Neural cell (in vitro differentiated cells): ENCODE data around the gene TRAPPC6A. TPM values are rescaled to one million over a fixed set of nuclear protein-coding genes. Genes with fewer than 3 reads are reported as not detected.

Experiments
- H2AFZ ChIP-seq: fragments of 200-600, 300-800 bp; sonication (generic), shearing (Covaris generic); 2 replicates; pipeline ENCODE4 v1.6.0; 2014; ENCODE audit warnings: low read depth, mild to moderate bottlenecking, antibody characterized with exemption, low read length, moderate library complexity
- H3F3A ChIP-seq: fragments of 200-600 bp; shearing (Covaris generic); 2 replicates; pipeline ENCODE4 v1.6.1; 2016; ENCODE audit warnings: mild to moderate bottlenecking, moderate library complexity, mixed read lengths, antibody characterized with exemption, low read length; ENCODE audit not compliant: insufficient read depth, poor library complexity, severe bottlenecking
- H3K27ac ChIP-seq: fragments of 200-600, 300-800 bp; sonication (generic), shearing (Covaris generic); 2 replicates; pipeline ENCODE4 v1.5.1; 2014; ENCODE audit warnings: mild to moderate bottlenecking, low read length, moderate library complexity
- H3K27me3 ChIP-seq: fragments of 300-800, 200-600 bp; sonication (generic), shearing (Covaris generic); 2 replicates; pipeline ENCODE4 v1.6.0; 2014; ENCODE audit warnings: mild to moderate bottlenecking, low read depth, low read length, moderate library complexity; ENCODE audit not compliant: insufficient read depth
- H3K36me3 ChIP-seq: fragments of 300-800, 200-600 bp; sonication (generic), shearing (Covaris generic); 2 replicates; pipeline ENCODE4 v1.5.1; 2014; ENCODE audit warnings: mild to moderate bottlenecking, antibody characterized with exemption, low read length, moderate library complexity; ENCODE audit not compliant: insufficient read depth
- H3K4me2 ChIP-seq: fragments of 300-800, 200-600 bp; sonication (generic), shearing (Covaris generic); 2 replicates; pipeline ENCODE4 v1.6.0; 2014; ENCODE audit warnings: mild to moderate bottlenecking, low read length
- H3K4me3 ChIP-seq: fragments of 300-800, 200-600 bp; sonication (generic), shearing (Covaris generic); 2 replicates; pipeline ENCODE4 v1.5.1; 2014; ENCODE audit warnings: mild to moderate bottlenecking, low read length, moderate library complexity
- H3K79me2 ChIP-seq: fragments of 200-600 bp; shearing (Covaris generic); replicated peaks from 2 replicates; pipeline ENCODE4 v1.6.0; 2014; ENCODE audit warnings: mild to moderate bottlenecking, low read length, moderate library complexity; ENCODE audit not compliant: insufficient read depth
- H3K9ac ChIP-seq: fragments of 300-800, 200-600 bp; sonication (generic), shearing (Covaris generic); 2 replicates; pipeline ENCODE4 v1.6.1; 2016; ENCODE audit warnings: mild to moderate bottlenecking, low read length, mixed read lengths
- H3K9me2 ChIP-seq: fragments of 200-600 bp; shearing (Covaris generic); 2 replicates; pipeline ENCODE4 v1.6.1; 2016; ENCODE audit warnings: mild to moderate bottlenecking, low read length, mixed read lengths; ENCODE audit not compliant: insufficient read depth
- H3K9me3 ChIP-seq: fragments of 200-600, 300-800 bp; sonication (generic), shearing (Covaris generic); 2 replicates; pipeline ENCODE4 v1.6.1; 2016; ENCODE audit warnings: mild to moderate bottlenecking, mixed run types, low read length, moderate library complexity, mixed read lengths
- H4K20me1 ChIP-seq: fragments of 200-600 bp; shearing (Covaris generic); 2 replicates; pipeline ENCODE4 v1.6.1; 2016; ENCODE audit warnings: mild to moderate bottlenecking, mixed run types; ENCODE audit not compliant: insufficient read depth
- CTCF ChIP-seq: fragments of 450-650 bp; IDR thresholded peaks from 2 replicates; pipeline ENCODE4 v1.5.1; 2014; ENCODE audit warnings: antibody characterized with exemption, mild to moderate bottlenecking, moderate library complexity; ENCODE audit not compliant: poor library complexity, severe bottlenecking
- EP300 ChIP-seq: fragments of 450-650 bp; conservative IDR thresholded peaks from 2 replicates; pipeline ENCODE4 v1.6.1; 2014; ENCODE audit warnings: antibody characterized with exemption, mild to moderate bottlenecking, moderate library complexity; ENCODE audit not compliant: poor library complexity, severe bottlenecking
- EZH2 ChIP-seq: fragments of 200-600, 300-800 bp; shearing (Covaris generic), sonication (generic); IDR thresholded peaks from 2 replicates; pipeline ENCODE4 v1.6.1; 2014; ENCODE audit warnings: antibody characterized with exemption, low read length, borderline replicate concordance, mild to moderate bottlenecking; ENCODE audit not compliant: insufficient read depth, poor library complexity, severe bottlenecking
- MXI1 ChIP-seq: fragments of 450-650 bp; conservative IDR thresholded peaks from 2 replicates; pipeline ENCODE4 v1.6.1; 2014; ENCODE audit warnings: antibody characterized with exemption, mild to moderate bottlenecking; ENCODE audit not compliant: poor library complexity, severe bottlenecking
- POLR2AphosphoS5 ChIP-seq: IDR thresholded peaks from 2 replicates; pipeline ENCODE4 v1.6.1; 2012
- RAD21 ChIP-seq: fragments of 450-650 bp; conservative IDR thresholded peaks from 2 replicates; pipeline ENCODE4 v1.6.1; 2014; ENCODE audit warnings: antibody characterized with exemption, mild to moderate bottlenecking, moderate library complexity
- REST ChIP-seq: IDR thresholded peaks from 2 replicates; pipeline ENCODE4 v1.6.1; 2012; ENCODE audit warnings: borderline replicate concordance
- SMC3 ChIP-seq: fragments of 450-650 bp; conservative IDR thresholded peaks from 2 replicates; pipeline ENCODE4 v1.6.1; 2014; ENCODE audit warnings: antibody characterized with exemption, mild to moderate bottlenecking, moderate library complexity; ENCODE audit not compliant: poor library complexity
- TAF1 ChIP-seq: IDR thresholded peaks from 2 replicates; pipeline ENCODE4 v1.6.1; 2012; ENCODE audit warnings: low read depth
- polyA plus RNA-seq: library from polyadenylated mRNA; depleted of rRNA; stranded (reverse); fragments of >200 nt; gene quantifications from 2 replicates; pipeline ENCODE4 v1.2.3, GENCODE V29; 2014

The TRAPPC6A gene
- polyA plus RNA-seq, 1 donor from 2014 or later = 48.5 TPM

GRCh38 chr19:45160870-45161737, 16.9 kb downstream of the TRAPPC6A start, which contains the start of gene NKPD1:
TSS of gene NKPD1 (minus strand) at chr19:45160982. CDS start at chr19:45160150, 832 bp downstream.
- Histone ChIP-seq H3K4me2 (no peak within 1 kb of the TSS), H3F3A (no peaks in the 10 kb centered on the region), H3K79me2 (no peaks in the 10 kb centered on the region), H2AFZ (no peak within 1 kb of the TSS), H3K9ac (no peak within 1 kb of the TSS), H3K9me3 (no peaks in the 10 kb centered on the region), H3K27me3 (no peaks in the 10 kb centered on the region), H4K20me1 (no peaks in the 10 kb centered on the region), H3K4me3 (no peak within 1 kb of the TSS), H3K27ac (no peak within 1 kb of the TSS), H3K36me3 (no peaks in the 10 kb centered on the region), H3K9me2 (no peaks in the 10 kb centered on the region)
- no peak for TF ChIP-seq SMC3
- no peak for TF ChIP-seq CTCF
- TF ChIP-seq REST = no peak
- no peak for TF ChIP-seq POLR2AphosphoS5

GRCh38 chr19:45159971-45160324, 18.1 kb downstream of the TRAPPC6A start:
- H3K9me2 ChIP-seq = no peaks in the 10 kb centered on the region
- no peak overlapping the region for H2AFZ ChIP-seq
- TF ChIP-seq EZH2 (no peak), EP300 (no peak), SMC3 (no peak), REST (no peak), CTCF (no peak), TAF1 (no peak), POLR2AphosphoS5 (no peak), MXI1 (no peak), RAD21 (no peak)
- no peaks in the 10 kb centered on the region for H3K27me3 ChIP-seq
- no peak overlapping the region for H3K4me3 ChIP-seq
- H3K36me3 ChIP-seq = no peaks in the 10 kb centered on the region
- no peaks in the 10 kb centered on the region for H3K79me2 ChIP-seq
- no peaks in the 10 kb centered on the region for H3F3A ChIP-seq
- H3K4me2 ChIP-seq = no peak overlapping the region
- H3K27ac ChIP-seq = no peak overlapping the region
- no peaks in the 10 kb centered on the region for H4K20me1 ChIP-seq
- H3K9me3 ChIP-seq = no peaks in the 10 kb centered on the region
- H3K9ac ChIP-seq = no peak overlapping the region
